NCI-H460 (cell line): ENCODE results near the gene NR2C2. TPM values are rescaled to one million over a fixed set of nuclear protein-coding genes. Genes with fewer than 3 reads are reported as not detected.
"Not testable (repeated sequence)": the region's sequence is repeated elsewhere in the genome, so short reads cannot be mapped to it uniquely, and the experiment has no call there.

Experiments
- DNase-seq: peaks from one replicate; pipeline ENCODE4 v3.0.0-alpha.2; 2016; ENCODE audit warnings: low read depth; ENCODE audit errors: extremely low read depth
- total RNA-seq: library from RNA; depleted of rRNA; stranded (reverse); fragments of >200 nt; shearing (Covaris generic); gene quantifications from 2 replicates; pipeline ENCODE4 v1.2.3, GENCODE V29; 2014

Gene NR2C2
- total RNA-seq, 1 experiment from 2014 or later = 19.2 TPM

DNA sequence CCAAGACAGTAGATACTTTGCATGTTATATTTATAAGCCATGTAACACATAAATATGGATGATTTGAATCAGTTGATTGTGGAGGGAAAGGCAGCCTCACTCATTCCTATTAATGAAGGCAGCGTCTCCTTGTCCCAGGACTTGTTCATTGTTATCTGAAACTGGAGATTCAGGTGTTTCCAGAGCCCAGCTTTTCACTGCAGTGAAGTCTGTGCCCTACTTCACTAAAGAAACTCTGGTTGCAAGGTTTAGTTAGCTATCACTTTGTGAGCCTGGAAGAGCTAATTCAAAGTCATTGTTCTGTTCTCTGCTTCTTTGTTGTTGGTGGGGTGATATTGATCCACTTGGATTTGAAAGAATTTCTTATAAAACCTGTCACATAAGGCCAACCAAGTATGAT is 9.8 kb downstream of the NR2C2 start:
- DNase-seq = no peak

DNA sequence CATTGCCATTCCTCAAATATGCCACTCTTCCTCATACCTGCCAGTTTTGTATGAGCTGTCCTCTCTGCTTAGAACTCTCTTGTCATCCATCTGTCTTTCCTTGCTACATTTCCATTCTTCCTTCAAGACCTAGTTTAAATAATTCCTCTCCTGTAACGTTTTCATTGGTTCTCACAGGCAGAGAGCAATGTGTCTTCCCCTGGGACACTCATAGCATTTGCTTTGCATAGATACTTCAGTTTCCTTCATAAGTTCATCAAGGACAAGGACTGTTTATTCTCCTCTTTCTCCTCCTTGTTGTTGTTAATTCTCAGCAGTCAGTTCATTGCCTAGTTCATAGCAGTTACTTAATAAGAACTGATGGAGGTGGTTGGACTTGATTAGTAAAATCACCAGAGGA is 10.5 kb downstream of the NR2C2 start:
- no peak for DNase-seq

- DNase-seq = no peak
Measured at GRCh38 chr3:14959359-14959943, 12.1 kb downstream of the NR2C2 start.

DNA sequence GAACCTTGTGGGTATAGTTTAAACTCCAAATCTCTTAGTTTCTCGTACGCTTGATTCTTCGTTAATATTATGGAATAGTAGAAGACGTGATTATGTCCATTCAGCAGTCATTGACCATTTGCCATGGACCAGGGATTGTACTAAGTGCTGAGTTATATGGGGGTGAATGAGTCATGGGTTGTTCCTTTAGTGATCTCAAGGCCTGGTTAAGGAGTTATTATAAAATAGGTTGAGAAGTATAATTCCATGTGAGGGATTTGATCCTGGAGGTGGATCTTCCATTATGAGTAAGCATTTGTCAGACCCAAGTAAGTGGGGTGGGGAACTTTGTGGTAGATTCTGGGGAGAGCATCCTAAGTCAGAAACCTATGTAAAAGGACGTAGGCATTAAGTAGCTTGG is 15.4 kb downstream of the NR2C2 start:
- no peak for DNase-seq

DNA sequence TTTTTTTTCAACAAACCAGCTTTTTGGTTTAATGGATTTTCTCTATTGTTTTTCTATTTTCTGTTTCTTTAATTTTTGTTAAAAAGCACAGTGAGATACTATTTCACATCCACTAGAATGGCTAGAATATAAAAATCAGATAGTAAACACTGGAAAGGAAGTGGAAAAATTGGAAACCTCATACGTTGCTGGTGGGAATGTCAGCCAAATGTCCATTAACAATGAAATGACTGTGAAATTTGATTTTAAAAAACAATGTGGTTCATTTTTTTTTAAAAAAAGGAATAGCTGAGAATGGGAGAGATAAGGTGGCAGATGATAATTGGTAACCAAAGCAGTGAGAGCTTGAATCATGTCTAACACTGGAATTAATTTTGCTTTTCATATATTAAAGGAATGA is 19.9 kb downstream of the NR2C2 start:
- no peak for DNase-seq

DNA sequence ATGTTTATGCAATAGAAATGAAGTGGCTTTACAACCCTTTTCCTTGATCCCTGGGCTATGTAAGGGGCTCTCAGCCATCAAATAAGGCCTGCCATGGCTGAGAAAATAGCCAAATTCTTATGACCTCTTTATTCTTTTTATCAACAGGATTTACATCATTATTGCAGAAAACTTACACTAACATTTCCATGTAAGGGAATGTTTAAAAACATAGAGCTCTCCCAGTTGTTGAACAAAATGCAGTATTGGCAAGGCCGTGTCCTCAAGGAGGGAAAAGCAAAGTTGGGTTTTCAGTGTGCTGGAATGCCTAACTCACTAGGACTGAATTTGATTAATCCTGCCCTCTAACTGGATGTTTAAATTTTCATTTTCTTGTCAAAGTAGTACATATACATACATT is 22.3 kb downstream of the NR2C2 start:
- no peak for DNase-seq

DNA sequence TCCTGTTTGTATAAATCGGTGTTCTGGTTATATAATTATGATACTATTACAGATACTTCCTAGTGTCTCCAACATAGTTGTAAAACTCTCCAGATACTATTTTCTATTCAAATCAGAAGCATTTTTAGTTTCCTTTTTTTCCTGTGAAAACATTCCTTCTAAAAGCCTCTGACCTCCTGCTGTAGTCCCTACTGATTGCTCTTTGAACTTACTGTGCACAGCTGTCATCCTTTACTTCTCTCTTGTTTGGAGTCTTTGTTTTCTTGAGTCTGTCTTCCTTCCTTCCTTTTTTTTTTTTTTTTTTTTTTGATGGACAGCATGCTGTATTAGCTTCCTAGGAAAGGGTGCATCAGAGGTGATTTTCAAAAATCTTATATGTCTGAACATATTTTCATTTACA is 28.9 kb downstream of the NR2C2 start:
- DNase-seq = no peak

DNA sequence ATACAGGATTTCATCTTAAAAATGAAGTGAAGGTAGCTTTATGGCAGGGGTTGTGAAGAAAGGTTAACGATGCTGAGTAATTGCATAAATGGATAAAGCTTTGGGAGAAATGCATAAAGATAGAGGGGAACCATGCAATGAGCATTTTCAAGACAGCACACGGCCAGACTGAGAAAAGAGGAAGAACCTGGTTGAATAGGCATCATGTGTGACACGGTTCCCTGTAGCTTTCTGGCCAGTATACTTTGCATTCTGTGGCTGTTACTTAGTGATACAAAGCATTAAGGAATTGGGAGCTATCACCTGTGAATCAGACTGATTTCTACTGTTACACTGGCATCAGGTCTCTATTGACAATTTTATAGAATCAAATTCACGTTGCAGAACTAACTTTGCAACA is 33.3 kb downstream of the NR2C2 start:
- no peak for DNase-seq

DNA sequence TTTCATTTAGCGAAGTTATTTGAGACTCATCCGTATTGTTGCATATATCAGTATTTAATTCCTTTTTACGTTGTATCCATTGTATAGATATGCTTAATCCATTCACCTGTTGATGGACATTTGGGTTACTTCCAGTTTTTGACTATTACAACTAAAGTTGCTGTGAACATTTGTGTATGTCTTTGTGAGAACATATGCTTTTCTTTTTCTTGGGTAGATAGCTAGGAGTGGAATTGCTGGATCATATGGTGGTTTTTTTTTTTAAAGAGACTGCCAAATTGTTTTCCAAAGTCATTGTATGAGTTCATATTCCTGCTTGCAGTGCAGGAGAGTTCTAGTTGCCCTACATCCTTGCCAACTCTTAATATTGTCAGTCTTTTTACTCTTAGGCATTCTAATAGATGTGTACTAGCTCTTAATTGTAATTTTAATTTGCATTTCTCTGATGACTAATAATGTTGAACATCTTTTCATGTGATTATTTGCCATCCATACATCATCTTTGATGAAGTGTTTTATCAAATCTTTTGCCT is 37.3 kb downstream of the NR2C2 start:
- DNase-seq = no peak

DNA sequence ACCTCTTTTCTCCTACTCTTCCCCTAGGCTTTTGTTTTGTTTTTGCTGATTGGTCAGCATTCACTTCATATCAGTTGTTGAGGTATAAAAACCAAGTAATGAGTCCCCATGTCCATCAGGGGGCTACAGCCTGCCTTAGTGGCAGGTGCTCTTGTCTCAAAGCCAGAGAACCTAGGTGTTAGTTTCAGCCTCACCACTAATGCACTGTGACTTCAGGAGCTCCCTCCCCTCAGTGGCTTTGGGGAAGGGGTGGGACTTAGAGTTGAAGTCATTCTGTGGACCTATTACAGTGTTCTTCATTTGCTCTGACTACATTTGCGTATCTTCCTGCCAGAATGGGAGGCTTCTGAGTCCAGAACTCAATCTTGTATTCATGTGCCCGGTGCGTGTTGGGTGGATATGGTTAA is 41.6 kb downstream of the NR2C2 start:
- DNase-seq = no peak

- no peak for DNase-seq
Measured at GRCh38 chr3:14989943-14990779, 42.8 kb downstream of the NR2C2 start.

- DNase-seq = no peak
Measured at GRCh38 chr3:14990780-14991148, 43.4 kb downstream of the NR2C2 start.

DNA sequence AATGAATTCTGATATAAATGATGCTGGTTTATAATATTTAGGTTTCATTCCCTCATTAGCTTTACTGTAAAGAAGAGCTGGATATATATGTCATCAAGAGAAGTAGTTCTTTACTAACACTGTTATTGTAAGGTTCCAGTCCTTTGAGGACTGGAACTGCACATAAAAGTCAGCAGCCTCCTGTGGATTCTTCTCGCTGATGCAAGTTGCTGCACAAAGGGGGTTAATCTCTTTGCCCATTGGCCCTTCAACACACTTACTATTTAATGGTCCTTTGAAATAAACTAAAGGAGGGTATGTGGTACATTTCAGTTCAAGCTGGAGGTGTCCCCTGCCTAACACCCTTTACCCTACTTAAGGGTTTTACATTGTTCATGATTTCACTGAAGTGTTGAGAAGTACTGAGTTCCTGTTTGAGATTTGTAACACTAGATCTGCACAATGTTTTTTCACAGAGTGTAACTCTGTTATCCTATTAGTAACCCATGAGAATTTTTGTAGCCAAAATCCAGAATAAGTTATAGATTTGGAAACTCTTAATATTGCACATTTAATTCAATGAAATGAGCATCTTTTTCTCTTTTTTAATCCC is 43.9 kb downstream of the NR2C2 start:
- DNase-seq = no peak

DNA sequence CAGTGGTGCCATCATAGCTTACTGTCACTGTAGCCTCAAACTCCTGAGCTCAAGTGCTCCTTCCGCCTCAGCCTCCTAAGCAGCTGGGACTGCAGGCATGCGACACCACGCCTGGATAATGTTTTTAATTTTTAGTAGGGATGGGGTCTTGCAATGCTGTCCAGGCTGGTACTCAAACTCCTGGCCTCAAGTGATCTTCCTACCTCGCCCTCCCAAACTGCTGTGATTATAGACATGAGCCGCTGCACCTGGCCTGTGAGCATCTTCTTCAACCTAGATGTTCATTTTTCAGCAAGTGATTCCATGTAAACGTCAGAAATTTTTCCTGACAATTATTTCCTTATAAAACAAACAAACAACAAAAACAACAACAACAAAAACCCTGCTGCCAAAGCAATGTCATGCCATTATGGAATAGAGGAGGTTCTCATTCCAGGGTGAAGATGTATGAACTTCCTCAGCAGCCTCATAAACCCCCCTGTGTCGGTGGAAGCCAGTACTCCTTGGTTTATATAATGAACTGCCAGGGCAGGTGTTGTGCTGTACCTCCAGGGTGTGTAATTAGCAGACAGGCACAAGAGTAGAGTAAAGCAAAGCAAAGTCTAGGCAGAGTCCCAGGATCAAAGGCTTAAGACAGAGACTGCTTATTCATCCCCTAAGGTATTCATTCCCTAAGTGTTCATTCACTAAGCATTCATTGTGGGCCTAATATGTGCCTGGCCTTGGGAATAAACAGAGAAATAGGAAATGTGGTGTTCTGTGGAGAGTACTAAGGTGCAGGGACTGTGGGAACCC is 44.6 kb downstream of the NR2C2 start:
- no peak for DNase-seq

- DNase-seq = no peak
Measured at GRCh38 chr3:14997941-14998340, 50.6 kb downstream of the NR2C2 start.

GRCh38 chr3:14999182-14999581 is 51.8 kb downstream of the NR2C2 start:
- DNase-seq = not testable (repeated sequence)

GRCh38 chr3:15007681-15008141 is 60.3 kb downstream of the NR2C2 start:
- no peak for DNase-seq

GRCh38 chr3:15009167-15009566 is 61.8 kb downstream of the NR2C2 start:
- DNase-seq = no peak

DNA sequence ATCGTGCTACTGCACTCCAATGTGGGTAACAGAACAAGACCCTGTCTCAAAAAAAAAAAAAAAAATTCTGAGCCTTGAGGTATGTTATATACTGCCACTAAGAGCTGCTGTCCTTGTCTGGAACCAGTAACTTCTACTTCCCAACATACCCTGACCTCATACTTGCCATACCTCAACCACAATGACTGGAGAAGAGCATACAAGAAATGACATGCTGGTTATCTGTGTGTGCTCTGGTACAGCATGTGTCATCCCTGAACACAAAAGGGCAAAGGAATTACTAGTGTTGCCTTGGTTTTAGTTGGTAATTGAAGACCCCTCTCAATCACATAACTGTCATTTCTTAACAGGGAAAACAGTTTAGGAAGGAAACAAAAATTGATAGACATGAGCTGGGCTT is 63.3 kb downstream of the NR2C2 start:
- DNase-seq = no peak

DNA sequence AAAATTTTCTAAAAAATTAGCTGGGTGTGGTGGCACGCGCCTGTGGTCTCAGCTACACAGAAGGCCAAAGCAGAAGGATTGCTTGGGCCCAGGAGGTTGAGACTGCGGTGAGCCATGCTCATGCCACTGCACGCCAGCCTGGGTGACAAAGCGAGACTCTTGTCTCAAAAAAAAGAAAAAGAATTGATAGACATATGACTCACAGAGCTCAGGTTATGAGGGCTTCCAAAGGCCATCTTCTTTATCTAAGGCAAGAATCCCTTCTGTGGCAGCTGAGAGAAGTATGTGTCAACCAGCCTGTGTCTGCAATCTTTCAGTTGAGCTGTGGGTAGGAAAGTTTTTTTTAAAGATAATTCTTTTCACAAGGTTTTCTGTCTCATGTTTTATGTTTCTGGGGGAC is 63.8 kb downstream of the NR2C2 start:
- DNase-seq = no peak
